Measurements from ENCODE around the gene SETBP1. TPM values are rescaled to one million over a fixed set of nuclear protein-coding genes. Genes with fewer than 3 reads are reported as not detected.

The SETBP1 gene
- total RNA-seq, 1 donor from 2014 or later = 39.5 TPM

GRCh38 chr18:44705075-44705675 lies 24.5 kb downstream of the SETBP1 start:
- no peaks in the 10 kb centered on the region for H3K9me3 ChIP-seq
- H3K27me3 ChIP-seq = no peaks in the 10 kb centered on the region
- intact Hi-C loops (cut with DNase I) = no loop called here
- no peak overlapping the region for H3K27ac ChIP-seq
- no peak for TF ChIP-seq CTCF (IDR thresholded peaks at IDR 0.05)
- H3K36me3 ChIP-seq = no peaks in the 10 kb centered on the region
- ATAC-seq (no peak), DNase-seq (no peak)
- no peak overlapping the region for H3K4me3 ChIP-seq
- peaks cover 11% of the 10 kb centered on the region for H3K4me1 ChIP-seq

DNA sequence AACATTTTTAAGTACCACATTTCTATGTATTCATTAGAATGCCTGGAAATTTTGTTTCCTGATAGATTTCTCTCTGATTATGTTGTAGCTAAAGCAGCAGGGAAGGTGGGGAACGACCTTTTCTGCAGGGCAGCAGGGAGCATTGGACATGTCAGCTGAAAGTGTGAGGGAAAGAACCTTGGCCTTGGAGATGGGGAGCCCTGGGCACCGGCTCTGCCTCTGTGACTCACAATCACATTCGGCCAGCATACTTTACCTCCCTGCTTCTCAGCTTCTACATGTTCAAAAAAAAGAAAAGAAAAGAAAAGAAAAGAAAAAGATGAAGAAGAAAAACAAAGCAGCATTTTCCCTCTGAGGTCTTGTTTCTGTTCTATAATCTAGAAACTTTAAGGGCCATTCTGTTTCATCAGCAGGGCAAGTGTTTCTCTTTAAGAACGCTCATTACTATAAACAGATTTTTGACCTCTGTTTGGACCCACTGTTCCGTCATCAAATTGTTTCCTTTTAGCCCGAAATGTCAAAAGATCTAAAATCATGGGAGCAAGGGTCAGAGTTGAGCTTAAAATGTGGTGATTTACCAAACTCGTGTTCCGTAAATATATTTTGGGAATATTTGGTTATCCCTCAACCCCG lies 27.9 kb downstream of the SETBP1 start:
- Histone ChIP-seq H3K36me3 (no peaks in the 10 kb centered on the region), H3K9me3 (no peaks in the 10 kb centered on the region), H3K27me3 (no peaks in the 10 kb centered on the region), H3K4me1 (peaks cover 11% of the 10 kb centered on the region), H3K27ac (peak overlapping the region; percentile 63), H3K4me3 (no peak overlapping the region)
- no peak for ATAC-seq
- no peak for TF ChIP-seq CTCF (IDR thresholded peaks at IDR 0.05)
- intact Hi-C loops (cut with DNase I) = no loop called here
- DNase-seq = no peak

DNA sequence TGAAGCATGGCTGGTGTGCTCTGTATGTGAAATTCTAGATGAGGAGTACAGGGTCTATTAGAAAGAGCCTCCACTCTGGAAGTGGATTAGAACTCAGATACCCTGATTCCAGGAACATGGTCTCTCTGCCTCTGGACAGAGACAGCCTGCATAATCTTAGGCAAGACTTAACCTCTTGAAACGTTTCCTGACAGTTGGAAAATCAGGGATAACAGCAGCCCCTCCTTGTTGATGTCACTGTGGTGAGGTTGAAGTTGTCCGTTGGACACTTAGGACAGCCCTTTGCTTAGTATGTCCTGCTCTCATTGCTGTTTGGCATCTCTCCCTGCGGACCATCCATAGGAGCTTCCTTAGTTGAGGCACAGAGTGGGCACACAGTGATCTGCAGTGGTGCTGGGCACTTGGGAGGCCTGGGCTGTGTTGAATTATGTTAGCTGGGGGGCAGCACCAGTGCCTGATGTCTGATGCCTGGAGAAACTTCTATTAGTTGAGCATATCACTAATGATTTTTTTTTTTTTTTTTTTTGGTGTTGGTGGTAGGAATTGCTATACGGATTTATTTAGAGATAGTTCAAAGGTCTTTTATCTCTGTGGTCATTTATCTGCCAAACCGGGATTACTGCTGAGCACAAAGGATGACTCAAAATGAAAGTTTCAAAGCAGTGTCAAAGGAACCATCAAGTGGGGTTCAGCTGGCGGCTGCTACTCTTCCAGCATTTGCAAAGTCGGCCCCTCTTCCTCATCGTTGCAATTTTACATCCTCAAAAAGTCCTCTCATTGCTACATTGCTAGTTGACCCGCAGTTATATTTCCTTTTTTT lies 28.8 kb downstream of the SETBP1 start:
- Histone ChIP-seq H3K36me3 (no peaks in the 10 kb centered on the region), H3K27ac (no peak overlapping the region), H3K9me3 (no peaks in the 10 kb centered on the region), H3K4me1 (peaks cover 8% of the 10 kb centered on the region), H3K27me3 (no peaks in the 10 kb centered on the region), H3K4me3 (no peak overlapping the region)
- no peak for ATAC-seq
- TF ChIP-seq CTCF (IDR thresholded peaks at IDR 0.05) = no peak
- no peak for DNase-seq
- intact Hi-C loops (cut with DNase I) = no loop called here

GRCh38 chr18:44710931-44711330 lies 30.2 kb downstream of the SETBP1 start:
- TF ChIP-seq CTCF (IDR thresholded peaks at IDR 0.05) = no peak
- ATAC-seq (no peak), DNase-seq (no peak)
- Histone ChIP-seq H3K4me3 (no peak overlapping the region), H3K27me3 (no peaks in the 10 kb centered on the region), H3K9me3 (no peaks in the 10 kb centered on the region), H3K36me3 (no peaks in the 10 kb centered on the region), H3K4me1 (peaks cover 11% of the 10 kb centered on the region), H3K27ac (no peak overlapping the region)
- intact Hi-C loops (cut with DNase I) = no loop called here

DNA sequence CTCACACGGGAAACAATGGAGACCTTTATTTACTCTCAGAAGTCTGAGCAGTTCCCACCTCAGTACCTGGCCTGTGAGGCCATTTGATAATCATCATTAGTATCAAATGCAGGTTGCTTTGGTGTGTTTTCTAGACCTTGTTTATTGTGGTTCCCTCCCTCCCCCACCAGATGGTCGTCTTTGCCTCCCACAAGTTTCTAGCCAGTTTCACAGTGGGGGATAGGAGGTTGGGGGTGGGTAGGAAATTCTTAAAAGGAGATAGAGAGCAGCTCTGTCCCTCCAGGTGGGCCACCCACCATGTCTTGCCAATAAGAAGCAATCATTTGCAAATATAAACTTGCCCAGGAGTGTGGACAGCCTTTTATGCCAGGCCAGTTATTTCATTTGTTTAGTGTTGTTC lies 31.3 kb downstream of the SETBP1 start:
- ATAC-seq = no peak

More for the DNA sequence above, 31.3 kb downstream of the SETBP1 start:
- no peak for TF ChIP-seq CTCF (IDR thresholded peaks at IDR 0.05)
- intact Hi-C loops (cut with DNase I) = no loop called here
- Histone ChIP-seq H3K27me3 (no peaks in the 10 kb centered on the region), H3K4me3 (no peak overlapping the region), H3K36me3 (no peaks in the 10 kb centered on the region), H3K27ac (no peak overlapping the region), H3K9me3 (no peaks in the 10 kb centered on the region), H3K4me1 (peaks cover 12% of the 10 kb centered on the region)
- no peak for DNase-seq
